Measurements from ENCODE around the gene MYRF. TPM values are rescaled to one million over a fixed set of nuclear protein-coding genes. Genes with fewer than 3 reads are reported as not detected.

Gene MYRF
- total and polyA plus RNA-seq, 2 of the 13 experiments (the other 11 are each of a cell fraction or from before 2014, with no cell fraction given), result 10.2 to 25.9 TPM

DNA sequence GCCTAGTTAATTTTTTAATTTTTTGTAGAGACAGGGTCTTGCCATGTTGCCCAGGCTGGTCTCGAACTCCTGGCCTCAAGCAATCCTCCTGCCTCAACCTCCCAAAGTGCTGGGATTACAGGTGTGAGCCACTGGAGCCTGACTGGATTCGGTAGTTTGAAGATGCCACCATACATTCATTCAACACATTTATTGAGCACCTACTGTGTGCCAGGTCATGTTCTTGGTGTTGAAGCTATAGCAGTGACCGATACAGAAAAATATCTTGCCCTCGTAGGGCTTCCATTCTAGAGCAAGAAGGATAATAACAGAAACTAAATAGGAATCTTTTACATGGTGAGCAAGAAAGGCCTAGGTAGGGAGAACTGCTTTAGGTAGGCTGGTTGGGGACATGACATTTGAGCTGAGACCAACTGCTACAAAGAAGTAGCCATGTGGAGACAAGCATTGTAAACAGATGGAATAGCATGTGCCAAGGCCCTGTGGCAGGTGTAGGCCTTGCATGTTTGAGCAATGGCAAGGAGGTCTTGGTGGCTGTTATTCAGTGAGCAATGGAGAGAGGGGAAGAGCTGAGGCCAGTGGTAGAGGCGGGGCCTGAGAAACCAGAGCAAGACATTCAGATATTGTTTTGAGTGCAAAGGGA is 1.7 kb upstream of the MYRF start (continued):
- TF ChIP-seq, protein P1, sequence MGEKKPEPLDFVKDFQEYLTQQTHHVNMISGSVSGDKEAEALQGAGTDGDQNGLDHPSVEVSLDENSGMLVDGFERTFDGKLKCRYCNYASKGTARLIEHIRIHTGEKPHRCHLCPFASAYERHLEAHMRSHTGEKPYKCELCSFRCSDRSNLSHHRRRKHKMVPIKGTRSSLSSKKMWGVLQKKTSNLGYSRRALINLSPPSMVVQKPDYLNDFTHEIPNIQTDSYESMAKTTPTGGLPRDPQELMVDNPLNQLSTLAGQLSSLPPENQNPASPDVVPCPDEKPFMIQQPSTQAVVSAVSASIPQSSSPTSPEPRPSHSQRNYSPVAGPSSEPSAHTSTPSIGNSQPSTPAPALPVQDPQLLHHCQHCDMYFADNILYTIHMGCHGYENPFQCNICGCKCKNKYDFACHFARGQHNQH (CRISPR knock-in tag; IDR thresholded peaks at IDR 0.05), result no peak
- TF ChIP-seq TEAD3 (CRISPR knock-in tag; optimal IDR thresholded peaks at IDR 0.05; ENCODE audit: borderline replicate concordance), result peak; percentile 10
- TF ChIP-seq ZNF619 (CRISPR knock-in tag; IDR thresholded peaks at IDR 0.05), result no peak
- TF ChIP-seq FOXA3 (CRISPR knock-in tag; IDR thresholded peaks at IDR 0.05), result no peak
- TF ChIP-seq, protein P2, sequence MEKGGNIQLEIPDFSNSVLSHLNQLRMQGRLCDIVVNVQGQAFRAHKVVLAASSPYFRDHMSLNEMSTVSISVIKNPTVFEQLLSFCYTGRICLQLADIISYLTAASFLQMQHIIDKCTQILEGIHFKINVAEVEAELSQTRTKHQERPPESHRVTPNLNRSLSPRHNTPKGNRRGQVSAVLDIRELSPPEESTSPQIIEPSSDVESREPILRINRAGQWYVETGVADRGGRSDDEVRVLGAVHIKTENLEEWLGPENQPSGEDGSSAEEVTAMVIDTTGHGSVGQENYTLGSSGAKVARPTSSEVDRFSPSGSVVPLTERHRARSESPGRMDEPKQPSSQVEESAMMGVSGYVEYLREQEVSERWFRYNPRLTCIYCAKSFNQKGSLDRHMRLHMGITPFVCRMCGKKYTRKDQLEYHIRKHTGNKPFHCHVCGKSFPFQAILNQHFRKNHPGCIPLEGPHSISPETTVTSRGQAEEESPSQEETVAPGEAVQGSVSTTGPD (CRISPR knock-in tag; IDR thresholded peaks at IDR 0.05), result no peak
- no peak for TF ChIP-seq NPAS2 (CRISPR knock-in tag; IDR thresholded peaks at IDR 0.05; ENCODE audit: borderline replicate concordance)
- TF ChIP-seq, protein P3, sequence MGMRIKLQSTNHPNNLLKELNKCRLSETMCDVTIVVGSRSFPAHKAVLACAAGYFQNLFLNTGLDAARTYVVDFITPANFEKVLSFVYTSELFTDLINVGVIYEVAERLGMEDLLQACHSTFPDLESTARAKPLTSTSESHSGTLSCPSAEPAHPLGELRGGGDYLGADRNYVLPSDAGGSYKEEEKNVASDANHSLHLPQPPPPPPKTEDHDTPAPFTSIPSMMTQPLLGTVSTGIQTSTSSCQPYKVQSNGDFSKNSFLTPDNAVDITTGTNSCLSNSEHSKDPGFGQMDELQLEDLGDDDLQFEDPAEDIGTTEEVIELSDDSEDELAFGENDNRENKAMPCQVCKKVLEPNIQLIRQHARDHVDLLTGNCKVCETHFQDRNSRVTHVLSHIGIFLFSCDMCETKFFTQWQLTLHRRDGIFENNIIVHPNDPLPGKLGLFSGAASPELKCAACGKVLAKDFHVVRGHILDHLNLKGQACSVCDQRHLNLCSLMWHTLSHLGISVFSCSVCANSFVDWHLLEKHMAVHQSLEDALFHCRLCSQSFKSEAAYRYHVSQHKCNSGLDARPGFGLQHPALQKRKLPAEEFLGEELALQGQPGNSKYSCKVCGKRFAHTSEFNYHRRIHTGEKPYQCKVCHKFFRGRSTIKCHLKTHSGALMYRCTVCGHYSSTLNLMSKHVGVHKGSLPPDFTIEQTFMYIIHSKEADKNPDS (CRISPR knock-in tag; IDR thresholded peaks at IDR 0.05), result no peak
- TF ChIP-seq, protein P4, sequence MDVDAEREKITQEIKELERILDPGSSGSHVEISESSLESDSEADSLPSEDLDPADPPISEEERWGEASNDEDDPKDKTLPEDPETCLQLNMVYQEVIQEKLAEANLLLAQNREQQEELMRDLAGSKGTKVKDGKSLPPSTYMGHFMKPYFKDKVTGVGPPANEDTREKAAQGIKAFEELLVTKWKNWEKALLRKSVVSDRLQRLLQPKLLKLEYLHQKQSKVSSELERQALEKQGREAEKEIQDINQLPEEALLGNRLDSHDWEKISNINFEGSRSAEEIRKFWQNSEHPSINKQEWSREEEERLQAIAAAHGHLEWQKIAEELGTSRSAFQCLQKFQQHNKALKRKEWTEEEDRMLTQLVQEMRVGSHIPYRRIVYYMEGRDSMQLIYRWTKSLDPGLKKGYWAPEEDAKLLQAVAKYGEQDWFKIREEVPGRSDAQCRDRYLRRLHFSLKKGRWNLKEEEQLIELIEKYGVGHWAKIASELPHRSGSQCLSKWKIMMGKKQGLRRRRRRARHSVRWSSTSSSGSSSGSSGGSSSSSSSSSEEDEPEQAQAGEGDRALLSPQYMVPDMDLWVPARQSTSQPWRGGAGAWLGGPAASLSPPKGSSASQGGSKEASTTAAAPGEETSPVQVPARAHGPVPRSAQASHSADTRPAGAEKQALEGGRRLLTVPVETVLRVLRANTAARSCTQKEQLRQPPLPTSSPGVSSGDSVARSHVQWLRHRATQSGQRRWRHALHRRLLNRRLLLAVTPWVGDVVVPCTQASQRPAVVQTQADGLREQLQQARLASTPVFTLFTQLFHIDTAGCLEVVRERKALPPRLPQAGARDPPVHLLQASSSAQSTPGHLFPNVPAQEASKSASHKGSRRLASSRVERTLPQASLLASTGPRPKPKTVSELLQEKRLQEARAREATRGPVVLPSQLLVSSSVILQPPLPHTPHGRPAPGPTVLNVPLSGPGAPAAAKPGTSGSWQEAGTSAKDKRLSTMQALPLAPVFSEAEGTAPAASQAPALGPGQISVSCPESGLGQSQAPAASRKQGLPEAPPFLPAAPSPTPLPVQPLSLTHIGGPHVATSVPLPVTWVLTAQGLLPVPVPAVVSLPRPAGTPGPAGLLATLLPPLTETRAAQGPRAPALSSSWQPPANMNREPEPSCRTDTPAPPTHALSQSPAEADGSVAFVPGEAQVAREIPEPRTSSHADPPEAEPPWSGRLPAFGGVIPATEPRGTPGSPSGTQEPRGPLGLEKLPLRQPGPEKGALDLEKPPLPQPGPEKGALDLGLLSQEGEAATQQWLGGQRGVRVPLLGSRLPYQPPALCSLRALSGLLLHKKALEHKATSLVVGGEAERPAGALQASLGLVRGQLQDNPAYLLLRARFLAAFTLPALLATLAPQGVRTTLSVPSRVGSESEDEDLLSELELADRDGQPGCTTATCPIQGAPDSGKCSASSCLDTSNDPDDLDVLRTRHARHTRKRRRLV (CRISPR knock-in tag; IDR thresholded peaks at IDR 0.05), result no peak
- no peak for TF ChIP-seq NONO (IDR thresholded peaks at IDR 0.05)
- 0 out of 2 replicates have a peak, but pooled peaks have one; percentile 21 for TF ChIP-seq NONO (CRISPR knock-in tag; conservative IDR thresholded peaks at IDR 0.05)
- no peak for TF ChIP-seq NR3C1 (CRISPR knock-in tag; IDR thresholded peaks at IDR 0.05)
- no peak for TF ChIP-seq EHMT2 (IDR thresholded peaks at IDR 0.05; ENCODE audit: borderline replicate concordance, low read depth, low read length)
- TF ChIP-seq AHR (CRISPR knock-in tag; IDR thresholded peaks at IDR 0.05), result no peak
- peak; percentile 56 for TF ChIP-seq HDAC2 (CRISPR knock-in tag; IDR thresholded peaks at IDR 0.05)
- TF ChIP-seq, protein P5, sequence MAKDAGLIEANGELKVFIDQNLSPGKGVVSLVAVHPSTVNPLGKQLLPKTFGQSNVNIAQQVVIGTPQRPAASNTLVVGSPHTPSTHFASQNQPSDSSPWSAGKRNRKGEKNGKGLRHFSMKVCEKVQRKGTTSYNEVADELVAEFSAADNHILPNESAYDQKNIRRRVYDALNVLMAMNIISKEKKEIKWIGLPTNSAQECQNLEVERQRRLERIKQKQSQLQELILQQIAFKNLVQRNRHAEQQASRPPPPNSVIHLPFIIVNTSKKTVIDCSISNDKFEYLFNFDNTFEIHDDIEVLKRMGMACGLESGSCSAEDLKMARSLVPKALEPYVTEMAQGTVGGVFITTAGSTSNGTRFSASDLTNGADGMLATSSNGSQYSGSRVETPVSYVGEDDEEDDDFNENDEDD (CRISPR knock-in tag; IDR thresholded peaks at IDR 0.05; ENCODE audit: borderline replicate concordance), result no peak
- TF ChIP-seq, protein P6, sequence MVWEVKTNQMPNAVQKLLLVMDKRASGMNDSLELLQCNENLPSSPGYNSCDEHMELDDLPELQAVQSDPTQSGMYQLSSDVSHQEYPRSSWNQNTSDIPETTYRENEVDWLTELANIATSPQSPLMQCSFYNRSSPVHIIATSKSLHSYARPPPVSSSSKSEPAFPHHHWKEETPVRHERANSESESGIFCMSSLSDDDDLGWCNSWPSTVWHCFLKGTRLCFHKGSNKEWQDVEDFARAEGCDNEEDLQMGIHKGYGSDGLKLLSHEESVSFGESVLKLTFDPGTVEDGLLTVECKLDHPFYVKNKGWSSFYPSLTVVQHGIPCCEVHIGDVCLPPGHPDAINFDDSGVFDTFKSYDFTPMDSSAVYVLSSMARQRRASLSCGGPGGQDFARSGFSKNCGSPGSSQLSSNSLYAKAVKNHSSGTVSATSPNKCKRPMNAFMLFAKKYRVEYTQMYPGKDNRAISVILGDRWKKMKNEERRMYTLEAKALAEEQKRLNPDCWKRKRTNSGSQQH (CRISPR knock-in tag; IDR thresholded peaks at IDR 0.05; ENCODE audit: low read depth), result peak; percentile 19; the same call in 1 of the 2 replicates
- 0 out of 2 replicates have a peak, but pooled peaks have one; percentile 28 for TF ChIP-seq CBX5 (CRISPR knock-in tag; IDR thresholded peaks at IDR 0.05; ENCODE audit: borderline replicate concordance)

Data from HepG2 (cell line).